LNCAP (cell line): ENCODE data around the gene PREX1.

ENCODE experiments used
- TF ChIP-seq, protein P1 (sequence below): fragments of 450-650 bp; IDR thresholded peaks from 2 replicates; pipeline ENCODE4 v1.5.1; 2017; ENCODE audit warnings: mild to moderate bottlenecking

PREX1 gene

DNA sequence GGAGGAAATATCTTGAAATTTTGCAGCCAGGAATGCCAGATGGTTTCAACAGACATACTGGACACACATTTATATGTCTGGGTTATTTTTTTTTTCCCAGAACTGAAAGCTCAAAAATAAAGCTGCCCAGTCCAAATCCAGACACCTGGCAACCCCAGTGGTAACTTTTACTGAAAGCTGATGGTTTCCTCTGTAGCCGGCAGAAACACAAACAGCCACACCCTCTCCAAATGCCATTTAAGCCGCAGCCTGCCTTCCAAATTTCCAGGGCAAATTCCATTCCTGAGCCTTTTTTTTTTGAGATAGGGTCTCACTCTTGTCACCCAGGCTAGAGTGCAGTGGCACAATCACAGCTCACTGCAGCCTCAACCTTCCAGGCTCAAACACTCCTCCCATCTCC is 6.5 kb upstream of the PREX1 start:
- TF ChIP-seq, protein P1, sequence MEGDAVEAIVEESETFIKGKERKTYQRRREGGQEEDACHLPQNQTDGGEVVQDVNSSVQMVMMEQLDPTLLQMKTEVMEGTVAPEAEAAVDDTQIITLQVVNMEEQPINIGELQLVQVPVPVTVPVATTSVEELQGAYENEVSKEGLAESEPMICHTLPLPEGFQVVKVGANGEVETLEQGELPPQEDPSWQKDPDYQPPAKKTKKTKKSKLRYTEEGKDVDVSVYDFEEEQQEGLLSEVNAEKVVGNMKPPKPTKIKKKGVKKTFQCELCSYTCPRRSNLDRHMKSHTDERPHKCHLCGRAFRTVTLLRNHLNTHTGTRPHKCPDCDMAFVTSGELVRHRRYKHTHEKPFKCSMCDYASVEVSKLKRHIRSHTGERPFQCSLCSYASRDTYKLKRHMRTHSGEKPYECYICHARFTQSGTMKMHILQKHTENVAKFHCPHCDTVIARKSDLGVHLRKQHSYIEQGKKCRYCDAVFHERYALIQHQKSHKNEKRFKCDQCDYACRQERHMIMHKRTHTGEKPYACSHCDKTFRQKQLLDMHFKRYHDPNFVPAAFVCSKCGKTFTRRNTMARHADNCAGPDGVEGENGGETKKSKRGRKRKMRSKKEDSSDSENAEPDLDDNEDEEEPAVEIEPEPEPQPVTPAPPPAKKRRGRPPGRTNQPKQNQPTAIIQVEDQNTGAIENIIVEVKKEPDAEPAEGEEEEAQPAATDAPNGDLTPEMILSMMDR: no peak

DNA sequence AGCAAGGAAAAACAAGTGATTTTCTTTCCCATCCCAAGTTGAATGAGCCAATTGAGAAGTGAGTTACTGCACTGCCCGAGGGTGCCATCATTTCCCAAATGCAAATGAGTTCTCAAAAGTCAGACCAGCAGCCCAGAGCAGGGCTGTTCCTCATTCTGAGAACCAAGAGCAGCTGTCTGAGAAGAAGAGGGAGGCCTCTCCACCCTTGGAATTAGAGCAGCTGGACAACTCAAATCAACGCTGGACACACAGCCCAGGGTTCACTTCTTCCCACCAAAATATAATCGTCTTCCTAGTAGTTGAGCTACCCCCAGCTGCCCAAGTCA is 4.6 kb upstream of the PREX1 start:
- TF ChIP-seq, protein P1: no peak

DNA sequence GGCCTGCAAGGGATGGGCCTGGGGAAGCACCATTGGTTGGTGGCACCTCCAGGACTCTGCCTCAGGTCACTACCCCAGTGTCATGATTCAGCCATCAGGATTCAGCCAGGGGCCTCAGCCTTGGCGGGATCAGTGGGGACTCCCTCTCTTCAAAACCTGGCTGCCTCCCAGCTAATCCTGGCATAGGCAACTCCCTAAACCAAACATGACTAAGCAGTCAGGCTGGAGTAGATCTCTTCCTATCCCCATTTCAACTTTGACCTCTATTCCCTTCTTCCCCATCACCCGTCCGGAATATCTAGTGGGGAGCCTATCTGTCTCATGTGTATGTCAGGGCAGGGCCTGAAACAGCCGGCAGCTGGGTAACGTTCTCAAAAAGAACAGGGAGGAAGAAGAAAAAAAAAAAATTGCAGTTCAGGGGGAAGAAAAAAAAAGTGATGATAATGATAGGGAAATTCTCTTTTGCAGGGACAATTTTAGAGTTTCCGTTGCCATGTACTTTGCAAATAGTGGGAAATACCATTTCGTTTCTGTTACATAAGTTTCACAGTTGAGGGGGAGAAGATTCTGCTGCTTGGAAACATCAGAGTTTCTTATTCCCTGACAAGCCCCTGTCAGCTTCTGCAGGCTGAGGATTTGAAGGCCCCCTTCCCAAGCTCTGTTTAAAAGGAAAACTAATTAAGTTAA is 4.1 kb upstream of the PREX1 start:
- TF ChIP-seq, protein P1: no peak

DNA sequence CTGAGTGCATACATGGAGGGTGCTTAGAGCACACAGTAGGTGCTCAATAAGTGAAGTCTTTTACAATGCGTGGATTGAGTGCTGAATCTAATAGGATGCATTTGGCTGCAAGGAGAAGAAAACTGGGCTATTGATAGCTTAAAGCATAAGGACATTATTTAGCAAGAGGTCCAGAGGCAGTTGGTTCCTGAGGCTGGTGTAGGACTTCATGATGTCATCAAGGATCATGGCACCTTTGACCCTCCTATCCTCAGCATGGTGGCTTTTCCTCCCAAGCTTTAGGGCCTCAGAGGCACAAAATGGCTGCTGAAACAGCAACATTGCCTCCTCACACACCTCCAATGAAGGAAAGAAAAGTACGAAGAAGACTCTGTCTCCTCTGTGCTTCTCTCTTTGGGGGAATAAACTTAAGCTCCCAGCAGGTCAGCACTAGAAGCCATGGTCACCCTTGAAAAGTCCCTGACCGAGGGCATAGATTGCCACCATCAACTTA is 3.1 kb upstream of the PREX1 start:
- TF ChIP-seq, protein P1: no peak

DNA sequence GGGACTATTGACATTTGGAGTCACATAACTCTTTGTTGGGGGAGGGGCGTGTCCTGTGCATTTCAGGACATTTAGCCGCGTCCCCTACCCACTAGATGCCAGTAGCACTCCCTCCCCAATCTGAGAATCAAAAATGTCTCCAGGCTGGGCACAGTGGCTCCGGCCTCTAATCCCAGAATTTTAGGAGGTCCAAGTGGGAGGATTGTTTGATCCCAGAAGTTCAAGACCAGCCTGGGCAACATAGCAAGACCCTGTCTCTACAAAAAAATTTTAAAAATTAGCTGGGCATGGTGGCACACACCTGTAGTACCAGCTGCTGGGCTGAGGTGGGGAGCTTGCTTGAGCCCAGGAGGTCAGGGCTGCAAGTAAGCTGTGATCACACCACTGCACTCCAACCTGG is 2.1 kb upstream of the PREX1 start:
- TF ChIP-seq, protein P1: no peak

DNA sequence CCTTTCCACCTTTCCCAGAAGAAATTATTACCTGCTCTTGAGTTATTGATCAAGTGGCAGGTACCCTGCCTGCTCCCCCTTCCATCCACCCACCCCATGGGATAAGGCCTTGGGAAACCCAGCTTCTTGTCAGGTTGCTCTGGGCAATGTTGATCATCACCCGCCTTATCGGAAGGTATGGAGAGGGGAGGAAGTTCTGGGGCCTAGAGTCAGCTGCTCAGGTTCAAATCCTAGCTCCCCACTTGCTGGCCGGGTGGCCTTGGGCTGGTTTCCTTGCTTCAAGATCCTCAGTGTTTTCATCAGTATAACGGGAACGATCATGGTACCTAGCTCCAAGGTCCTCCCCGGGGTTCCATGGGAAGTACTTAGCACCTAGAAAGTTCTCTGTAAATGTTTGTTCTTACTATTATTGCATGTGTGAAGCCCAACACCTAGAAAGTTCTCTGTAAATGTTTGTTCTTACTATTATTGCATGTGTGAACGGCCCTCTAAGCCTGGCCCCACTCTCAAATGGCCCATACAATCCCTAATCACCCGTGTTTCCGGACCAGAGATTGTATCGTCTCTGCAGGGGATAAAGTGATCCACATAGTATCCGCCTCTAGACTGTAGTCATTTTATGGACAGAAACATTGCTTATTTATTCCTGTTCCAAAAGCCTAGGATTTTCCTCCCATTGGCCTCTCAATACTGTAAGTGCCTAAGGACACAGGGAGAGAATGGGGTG is 1.1 kb upstream of the PREX1 start:
- TF ChIP-seq, protein P1: no peak

DNA sequence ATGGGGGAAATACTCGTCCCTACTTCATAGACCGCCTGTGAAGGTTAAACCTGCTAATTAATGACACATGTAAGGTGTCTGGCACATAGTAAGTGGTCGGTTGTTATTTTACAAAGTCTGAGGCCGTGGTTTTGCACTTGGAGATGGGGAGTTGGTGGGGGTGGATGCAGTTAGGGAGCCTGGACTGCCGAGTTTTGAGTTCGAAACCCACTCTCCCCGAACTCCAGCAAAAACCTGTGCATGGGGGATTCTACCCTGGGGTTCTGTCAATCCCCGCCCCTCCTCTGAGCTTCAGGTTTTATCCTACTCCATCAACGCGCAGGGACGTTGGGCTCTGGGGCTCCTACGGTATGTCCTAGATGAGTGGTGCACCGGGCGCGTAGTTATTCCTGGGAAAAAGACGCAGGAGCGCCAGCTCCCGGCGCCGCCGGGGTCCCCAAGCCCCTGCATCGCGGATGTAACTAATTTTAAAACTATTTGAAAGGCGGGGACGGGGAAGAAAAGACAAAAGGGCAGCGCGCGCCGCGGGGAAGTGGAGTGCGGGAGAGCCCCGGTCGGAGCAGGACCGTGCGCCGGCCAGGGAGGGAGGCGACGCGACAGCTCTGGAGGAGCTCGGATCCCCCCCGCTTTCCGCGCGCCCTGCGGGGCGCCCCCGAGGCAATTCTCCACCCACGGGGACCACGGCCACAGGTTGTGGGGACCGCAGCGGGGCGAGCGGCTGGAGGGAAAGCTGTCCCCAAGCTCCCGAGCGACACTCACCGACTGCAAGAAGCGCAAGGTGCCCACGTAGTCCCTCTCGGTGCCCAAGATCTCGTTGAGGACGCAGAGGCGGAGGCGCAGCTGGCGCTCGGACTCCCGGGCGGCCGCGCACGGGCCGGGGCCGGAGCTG is 672 bp downstream of the PREX1 start:
- TF ChIP-seq, protein P1: no peak
